Measurements from ENCODE around the gene SH3RF2. TPM values are rescaled to one million over a fixed set of nuclear protein-coding genes. Genes with fewer than 3 reads are reported as not detected.
"Not testable (repeated sequence)": the region's sequence is repeated elsewhere in the genome, so short reads cannot be mapped to it uniquely, and the experiment has no call there.

Gene SH3RF2
- total and polyA plus RNA-seq, 2 experiments from 2014 or later = 38.3 to 43.1 TPM

GRCh38 chr5:145957388-145957787 lies 21.0 kb downstream of the SH3RF2 start:
- no peak for TF ChIP-seq CTCF (IDR thresholded peaks at IDR 0.05; ENCODE audit: low read depth, low read length)
- Histone ChIP-seq H3K4me3 (no peak overlapping the region), H3K9me3 (ENCODE audit: low read depth) (no peaks in the 10 kb centered on the region), H3K36me3 (no peaks in the 10 kb centered on the region), H3K27me3 (no peaks in the 10 kb centered on the region), H3K27ac (no peak overlapping the region), H3K4me1 (ENCODE audit: low read depth) (peaks cover 31% of the 10 kb centered on the region)
- DNase-seq (ENCODE audit: low read depth in 1 of 2, low spot score in 1 of 2) = no peak

GRCh38 chr5:145958436-145958835 lies 22.1 kb downstream of the SH3RF2 start:
- H3K9me3 ChIP-seq (ENCODE audit: low read depth) = no peaks in the 10 kb centered on the region
- no peak for DNase-seq (ENCODE audit: low read depth in 1 of 2, low spot score in 1 of 2)
- no peaks in the 10 kb centered on the region for H3K27me3 ChIP-seq
- no peak overlapping the region for H3K27ac ChIP-seq
- peaks cover 22% of the 10 kb centered on the region for H3K4me1 ChIP-seq (ENCODE audit: low read depth)
- no peak for TF ChIP-seq CTCF (IDR thresholded peaks at IDR 0.05; ENCODE audit: low read depth, low read length)
- no peak overlapping the region for H3K4me3 ChIP-seq
- H3K36me3 ChIP-seq = no peaks in the 10 kb centered on the region

GRCh38 chr5:145960166-145960565 lies 23.8 kb downstream of the SH3RF2 start:
- no peak overlapping the region for H3K4me3 ChIP-seq

GRCh38 chr5:145960848-145961600 lies 24.6 kb downstream of the SH3RF2 start:
- Histone ChIP-seq H3K27me3 (no peaks in the 10 kb centered on the region), H3K9me3 (ENCODE audit: low read depth) (no peaks in the 10 kb centered on the region), H3K4me1 (ENCODE audit: low read depth) (peaks cover 22% of the 10 kb centered on the region), H3K36me3 (no peaks in the 10 kb centered on the region), H3K4me3 (no peak overlapping the region), H3K27ac (peak overlapping the region; percentile 69)
- no peak for TF ChIP-seq CTCF (IDR thresholded peaks at IDR 0.05; ENCODE audit: low read depth, low read length)
- no peak for DNase-seq (ENCODE audit: low read depth in 1 of 2, low spot score in 1 of 2)

More at GRCh38 chr5:145960166-145960565, 23.8 kb downstream of the SH3RF2 start:
- no peak for DNase-seq (ENCODE audit: low read depth in 1 of 2, low spot score in 1 of 2)
- H3K27ac ChIP-seq = peak overlapping the region; percentile 69
- H3K4me1 ChIP-seq (ENCODE audit: low read depth) = peaks cover 22% of the 10 kb centered on the region
- H3K27me3 ChIP-seq = no peaks in the 10 kb centered on the region
- no peak for TF ChIP-seq CTCF (IDR thresholded peaks at IDR 0.05; ENCODE audit: low read depth, low read length)
- no peaks in the 10 kb centered on the region for H3K9me3 ChIP-seq (ENCODE audit: low read depth)
- no peaks in the 10 kb centered on the region for H3K36me3 ChIP-seq

GRCh38 chr5:145962001-145962400 lies 25.6 kb downstream of the SH3RF2 start:
- H3K36me3 ChIP-seq = no peaks in the 10 kb centered on the region
- no peak overlapping the region for H3K4me3 ChIP-seq
- no peaks in the 10 kb centered on the region for H3K27me3 ChIP-seq
- no peak for TF ChIP-seq CTCF (IDR thresholded peaks at IDR 0.05; ENCODE audit: low read depth, low read length)
- no peak for DNase-seq (ENCODE audit: low read depth in 1 of 2, low spot score in 1 of 2)
- no peak overlapping the region for H3K27ac ChIP-seq
- no peaks in the 10 kb centered on the region for H3K9me3 ChIP-seq (ENCODE audit: low read depth)
- H3K4me1 ChIP-seq (ENCODE audit: low read depth) = peaks cover 22% of the 10 kb centered on the region

GRCh38 chr5:145964008-145964407 lies 27.6 kb downstream of the SH3RF2 start:
- H3K9me3 ChIP-seq (ENCODE audit: low read depth); H3K4me3 ChIP-seq; H3K27ac ChIP-seq; H3K27me3 ChIP-seq; DNase-seq (ENCODE audit: low read depth in 1 of 2, low spot score in 1 of 2); H3K36me3 ChIP-seq: not testable (repeated sequence)
- H3K4me1 ChIP-seq (ENCODE audit: low read depth) = peaks cover 19% of the 10 kb centered on the region
